ENCODE results near the gene FAM110D.

DNA sequence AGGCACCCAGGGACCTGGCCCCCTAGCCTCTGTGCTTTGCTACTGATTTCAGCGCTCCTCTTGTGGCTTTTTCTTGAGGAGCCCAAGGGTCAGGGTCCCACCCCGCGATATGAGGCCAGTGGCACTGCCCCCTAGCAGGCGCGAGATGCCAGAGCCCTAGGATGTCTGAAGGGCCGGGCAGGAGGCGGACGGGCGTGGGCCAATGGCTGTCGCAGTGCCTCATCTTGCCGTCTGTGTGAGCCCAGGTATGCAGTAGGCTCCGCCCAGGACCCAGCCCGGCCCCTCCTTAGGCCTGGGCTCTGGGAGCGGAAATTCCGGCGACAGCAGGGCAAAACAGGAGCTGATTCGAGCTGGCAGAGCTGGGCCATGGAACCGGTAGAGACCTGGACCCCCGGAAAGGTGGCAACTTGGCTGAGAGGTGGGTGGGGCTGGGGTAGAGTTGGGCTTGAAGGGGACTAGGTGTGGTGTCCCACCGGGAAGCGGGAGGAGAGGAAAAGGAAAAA lies 18.4 kb downstream of the FAM110D start, which contains the start of gene CNKSR1:
- TF ChIP-seq POLR2A (IDR thresholded peaks at IDR 0.05; ENCODE audit: control extremely low read depth in 1 of 2, low read depth in 2 of 2, low read length in 2 of 2), result peak in 1 of 2 experiments; percentile 42; a peak in 1 of 3 replicates
- no peak for TF ChIP-seq EP300 (IDR thresholded peaks at IDR 0.05; ENCODE audit: borderline replicate concordance in 1 of 2, low read depth in 2 of 2, low read length in 2 of 2)
- TF ChIP-seq, protein P1, sequence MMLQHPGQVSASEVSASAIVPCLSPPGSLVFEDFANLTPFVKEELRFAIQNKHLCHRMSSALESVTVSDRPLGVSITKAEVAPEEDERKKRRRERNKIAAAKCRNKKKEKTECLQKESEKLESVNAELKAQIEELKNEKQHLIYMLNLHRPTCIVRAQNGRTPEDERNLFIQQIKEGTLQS (IDR thresholded peaks at IDR 0.05; ENCODE audit: insufficient read depth, low read depth, low read length), result no peak
- no peak for TF ChIP-seq ASH2L (IDR thresholded peaks at IDR 0.05; ENCODE audit: low read length)
- TF ChIP-seq, protein P2, sequence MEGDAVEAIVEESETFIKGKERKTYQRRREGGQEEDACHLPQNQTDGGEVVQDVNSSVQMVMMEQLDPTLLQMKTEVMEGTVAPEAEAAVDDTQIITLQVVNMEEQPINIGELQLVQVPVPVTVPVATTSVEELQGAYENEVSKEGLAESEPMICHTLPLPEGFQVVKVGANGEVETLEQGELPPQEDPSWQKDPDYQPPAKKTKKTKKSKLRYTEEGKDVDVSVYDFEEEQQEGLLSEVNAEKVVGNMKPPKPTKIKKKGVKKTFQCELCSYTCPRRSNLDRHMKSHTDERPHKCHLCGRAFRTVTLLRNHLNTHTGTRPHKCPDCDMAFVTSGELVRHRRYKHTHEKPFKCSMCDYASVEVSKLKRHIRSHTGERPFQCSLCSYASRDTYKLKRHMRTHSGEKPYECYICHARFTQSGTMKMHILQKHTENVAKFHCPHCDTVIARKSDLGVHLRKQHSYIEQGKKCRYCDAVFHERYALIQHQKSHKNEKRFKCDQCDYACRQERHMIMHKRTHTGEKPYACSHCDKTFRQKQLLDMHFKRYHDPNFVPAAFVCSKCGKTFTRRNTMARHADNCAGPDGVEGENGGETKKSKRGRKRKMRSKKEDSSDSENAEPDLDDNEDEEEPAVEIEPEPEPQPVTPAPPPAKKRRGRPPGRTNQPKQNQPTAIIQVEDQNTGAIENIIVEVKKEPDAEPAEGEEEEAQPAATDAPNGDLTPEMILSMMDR (IDR thresholded peaks at IDR 0.05; ENCODE audit: control extremely low read depth in 1 of 3, insufficient read depth in 1 of 3, low read depth in 1 of 3, low read length in 3 of 3), result peak; percentile 40 to 62 (median 49)
- no peak for TF ChIP-seq SP1 (IDR thresholded peaks at IDR 0.05; ENCODE audit: low read depth, low read length)
